GM12878 (cell line): ENCODE measurements around the gene GABPA. TPM values are rescaled to one million over a fixed set of nuclear protein-coding genes. Genes with fewer than 3 reads are reported as not detected.

Experiments used
- ATAC-seq: fragments of 200-7000 bp; cut with Tn5 transposase; 3 replicates; pipeline ENCODE4 v1.9.1; 2020; ENCODE audit warnings: mild to moderate bottlenecking, moderate library complexity
- BruUV-seq: library from RNA; stranded (reverse); fragments of 400-500 nt; replicated peaks from 2 replicates; lab custom pipeline; 2021; lab: Mats Ljungman, UMichigan
- CTCF ChIA-PET: fragments of 300-600 bp; sonication (Branson Sonifier 250); formaldehyde crosslinking; extraction: SDS; loops from one replicate; lab custom pipeline; 2021; ENCODE audit warnings: inconsistent platforms; lab: Yijun Ruan, JAX
- POLR2A ChIA-PET: fragments of 350-600 bp; formaldehyde crosslinking; extraction: SDS; loops from one replicate; lab custom pipeline; 2021; ENCODE audit warnings: inconsistent platforms; lab: Charles Lee
- RAD21 ChIA-PET: fragments of 300-600 bp; sonication (Branson Sonifier 250); formaldehyde crosslinking; loops from one replicate; lab custom pipeline; 2023; ENCODE audit warnings: antibody characterized with exemption; ENCODE audit not compliant: unreplicated experiment; lab: Charles Lee
- SMC1A ChIA-PET: fragments of 300-600 bp; sonication (Branson Sonifier 250); formaldehyde crosslinking; loops from one replicate; lab custom pipeline; 2023; ENCODE audit not compliant: unreplicated experiment, uncharacterized antibody; lab: Charles Lee
- DNase-seq: peaks from one replicate; pipeline ENCODE4 v3.0.0-alpha.2; 2011; ENCODE audit warnings: low read depth, low spot score
- FAIRE-seq: peaks from 3 replicates; lab custom pipeline; 2011; peaks lifted over from hg19 to GRCh38; lab: Jason Lieb, UNC
- H2AFZ ChIP-seq: 2 replicates; pipeline ENCODE4 v1.6.0; 2011; ENCODE audit warnings: low read depth, low read length, control low read depth; ENCODE audit not compliant: control insufficient read depth
- H3K27ac ChIP-seq: 2 replicates; pipeline ENCODE4 v1.5.1; 2011; ENCODE audit warnings: control low read depth; ENCODE audit not compliant: control insufficient read depth, insufficient read depth
- H3K27me3 ChIP-seq, 2 experiments: replicated peaks in 1 of 2; 2 replicates each; pipeline versions ENCODE4 v1.6.0 to v1.6.1; 2011; ENCODE audit warnings: low read length in 1 of 2; ENCODE audit not compliant: control insufficient read depth in 2 of 2, insufficient read depth in 2 of 2
- H3K36me3 ChIP-seq, 2 experiments: 2 replicates each; pipeline ENCODE4 v1.5.1; 2011; ENCODE audit warnings: low read length in 1 of 2; ENCODE audit not compliant: control insufficient read depth in 2 of 2, insufficient read depth in 2 of 2
- H3K4me1 ChIP-seq: 2 replicates; pipeline ENCODE4 v1.6.1; 2011; ENCODE audit warnings: mild to moderate bottlenecking, low read length, moderate library complexity, mixed read lengths; ENCODE audit not compliant: control insufficient read depth, insufficient read depth
- H3K4me2 ChIP-seq: 2 replicates; pipeline ENCODE4 v1.6.0; 2011; ENCODE audit warnings: control low read depth; ENCODE audit not compliant: control insufficient read depth, insufficient read depth
- H3K4me3 ChIP-seq: fragments of 200-600 bp; sonication (generic); 2 replicates; pipeline ENCODE4 v1.5.1; 2016
- H3K79me2 ChIP-seq: 2 replicates; pipeline ENCODE4 v1.6.0; 2011; ENCODE audit warnings: low read length; ENCODE audit not compliant: control insufficient read depth, insufficient read depth
- H3K9ac ChIP-seq: 2 replicates; pipeline ENCODE4 v1.8.0; 2011; ENCODE audit warnings: low read length, control low read depth, mixed read lengths; ENCODE audit not compliant: control insufficient read depth, insufficient read depth
- H3K9me3 ChIP-seq: replicated peaks from 3 replicates; pipeline ENCODE4 v1.5.1; 2011; ENCODE audit warnings: mild to moderate bottlenecking, low read length; ENCODE audit not compliant: control insufficient read depth, insufficient read depth
- H4K20me1 ChIP-seq: 2 replicates; pipeline ENCODE4 v1.6.0; 2011; ENCODE audit not compliant: control insufficient read depth, insufficient read depth
- ASH2L ChIP-seq: fragments of 300-600, 200-600 bp; sonication (generic); IDR thresholded peaks from 2 replicates; pipeline ENCODE4 v1.6.1; 2017; ENCODE audit warnings: low read depth, mild to moderate bottlenecking, borderline replicate concordance
- CHD2 ChIP-seq: IDR thresholded peaks from 2 replicates; pipeline ENCODE4 v1.6.1; 2011; ENCODE audit warnings: low read depth, low read length, improper control_type of control experiment, borderline replicate concordance
- CREM ChIP-seq: IDR thresholded peaks from 2 replicates; pipeline ENCODE4 v1.6.1; 2014; ENCODE audit warnings: antibody characterized with exemption, low read depth
- DPF2 ChIP-seq: fragments of 450-650 bp; IDR thresholded peaks from 2 replicates; pipeline ENCODE4 v1.6.1; 2017; ENCODE audit warnings: mild to moderate bottlenecking
- ETV6 ChIP-seq, 2 experiments: fragments of 450-650 bp in 1 of 2; IDR thresholded peaks in 1 of 2; conservative IDR thresholded peaks in 1 of 2; 2 replicates each; pipeline ENCODE4 v1.6.1; 2014; ENCODE audit warnings: antibody characterized with exemption in 1 of 2, borderline replicate concordance in 1 of 2, low read depth in 1 of 2, mild to moderate bottlenecking in 1 of 2, moderate library complexity in 1 of 2
- HSF1 ChIP-seq: fragments of 150-350 bp; IDR thresholded peaks from 2 replicates; pipeline ENCODE4 v1.6.1; 2014; ENCODE audit warnings: mild to moderate bottlenecking, low read depth, low read length
- IRF5 ChIP-seq: fragments of 450-650 bp; IDR thresholded peaks from 2 replicates; pipeline ENCODE4 v1.6.1; 2017; ENCODE audit warnings: borderline replicate concordance
- LARP7 ChIP-seq: fragments of 450-650 bp; IDR thresholded peaks from 2 replicates; pipeline ENCODE4 v1.6.1; 2017; ENCODE audit warnings: mild to moderate bottlenecking
- MAX ChIP-seq: IDR thresholded peaks from 2 replicates; pipeline ENCODE4 v1.6.1; 2012; ENCODE audit warnings: low read depth, low read length, improper control_type of control experiment
- MEF2A ChIP-seq: IDR thresholded peaks from 2 replicates; pipeline ENCODE4 v1.6.1; 2011; ENCODE audit warnings: low read depth, mild to moderate bottlenecking, low read length, moderate library complexity; ENCODE audit not compliant: insufficient read depth
- NBN ChIP-seq: fragments of 450-650 bp; IDR thresholded peaks from 2 replicates; pipeline ENCODE4 v1.6.1; 2016
- NFIC ChIP-seq: IDR thresholded peaks from 2 replicates; pipeline ENCODE4 v1.6.1; 2012; ENCODE audit warnings: low read depth, mild to moderate bottlenecking, inconsistent platforms, low read length, moderate library complexity
- NR2C1 ChIP-seq: fragments of 450-650 bp; IDR thresholded peaks from 2 replicates; pipeline ENCODE4 v1.6.1; 2017; ENCODE audit warnings: antibody characterized with exemption, mild to moderate bottlenecking, moderate library complexity
- RCOR1 ChIP-seq: conservative IDR thresholded peaks from 2 replicates; pipeline ENCODE4 v1.6.1; 2012; ENCODE audit warnings: low read depth, low read length, improper control_type of control experiment
- SREBF1 ChIP-seq: IDR thresholded peaks from 2 replicates; pipeline ENCODE4 v1.6.1; 2012; ENCODE audit warnings: mild to moderate bottlenecking, low read length
- SRF ChIP-seq, 2 experiments: IDR thresholded peaks; 2 replicates each; pipeline ENCODE4 v1.6.1; 2011; ENCODE audit warnings: low read depth in 2 of 2, low read length in 2 of 2, mild to moderate bottlenecking in 1 of 2, moderate library complexity in 1 of 2
- TBL1XR1 ChIP-seq: IDR thresholded peaks from 2 replicates; pipeline ENCODE4 v1.6.1; 2012; ENCODE audit warnings: low read depth, low read length, improper control_type of control experiment
- ZNF384 ChIP-seq: IDR thresholded peaks from 2 replicates; pipeline ENCODE4 v1.6.1; 2012; ENCODE audit warnings: low read depth, mild to moderate bottlenecking, low read length, improper control_type of control experiment, borderline replicate concordance
- ZNF622 ChIP-seq: fragments of 450-650 bp; IDR thresholded peaks from 2 replicates; pipeline ENCODE4 v1.6.1; 2017; ENCODE audit warnings: mild to moderate bottlenecking, inconsistent platforms
- WGBS: methylation state at CpG from one replicate; pipeline ENCODE4 v1.1.6; 2016; ENCODE audit warnings: low lambda C conversion rate; ENCODE audit not compliant: insufficient replicate concordance, insufficient coverage; ENCODE audit errors: missing lambda C conversion rate; 5-methylcytosine and 5-hydroxymethylcytosine counted together
- in situ Hi-C: fragments of 300-500 bp; cut with MboI; formaldehyde crosslinking; loops from 9 replicates; pipeline ENCODE4 v1.14.3; 2018; ENCODE audit warnings: mixed read lengths
- intact Hi-C: fragments of 100-400 bp; cut with micrococcal nuclease; formaldehyde crosslinking; loops from one replicate; pipeline ENCODE4 v1.14.2; 2022; ENCODE audit not compliant: unreplicated experiment
- polyA plus RNA-seq, 11 experiments: library from polyadenylated mRNA; depleted of rRNA in 4 of 11; unstranded in 6 of 11; stranded (reverse) in 5 of 11; fragments of >200 nt; fragmentation: Nextera tagmentation in 4 of 11; fragmentation: Illumina TruSeq in 1 of 11; extraction: Ambion mirVana in 4 of 11; extraction: Trizol in 1 of 11; gene quantifications; 1 replicate in 1 of 11; 2 replicates in 10 of 11; pipeline versions ENCODE4 v1.2.1 to v1.2.3, GENCODE V29; 2011 to 2016; ENCODE audit warnings: inconsistent platforms in 2 of 11, missing spikeins in 2 of 11, low read depth in 1 of 11
- total RNA-seq, 4 experiments: library from RNA; depleted of rRNA in 3 of 4; stranded (reverse); fragments of >200 nt in 3 of 4; fragmentation: Illumina TruSeq in 1 of 4; extraction: Trizol in 1 of 4; gene quantifications; 2 replicates each; pipeline versions ENCODE4 v1.2.1 to v1.2.3, GENCODE V29; 2013 to 2021

Gene GABPA
- total and polyA plus RNA-seq, 10 of the 15 experiments (the other 5 are each of a cell fraction or from before 2014, with no cell fraction given): 7.6 to 25.6 (median 22.9) TPM

GRCh38 chr21:25818551-25818950 is 83.8 kb downstream of the GABPA start:
- ChIA-PET RAD21 (no interaction called here), CTCF (no interaction called here), POLR2A (no interaction called here), SMC1A (no interaction called here)
- no TSS peak for BruUV-seq
- Histone ChIP-seq H3K27ac (no peak overlapping the region), H3K79me2 (no peaks in the 10 kb centered on the region), H3K4me3 (no peak overlapping the region), H3K36me3 (no peaks in the 10 kb centered on the region), H3K9me3 (no peaks in the 10 kb centered on the region), H3K9ac (no peak overlapping the region), H3K27me3 (no peaks in the 10 kb centered on the region), H2AFZ (no peak overlapping the region), H3K4me1 (no peaks in the 10 kb centered on the region), H4K20me1 (no peaks in the 10 kb centered on the region), H3K4me2 (no peak overlapping the region)
- in situ Hi-C loops (no loop called here), intact Hi-C loops (no loop called here)
- DNase-seq (no peak), FAIRE-seq (no peak), ATAC-seq (no peak)
- WGBS: 0% methylated on average over 1 of the region's 1 CpG
- TF ChIP-seq RCOR1 (no peak), ASH2L (no peak), NFIC (no peak), IRF5 (no peak), CHD2 (no peak), LARP7 (no peak), CREM (no peak), HSF1 (no peak), MEF2A (no peak), SREBF1 (no peak), ZNF622 (no peak), ZNF384 (no peak), SRF (IDR thresholded peaks at IDR 0.05; ENCODE audit: low read depth in 2 of 2, low read length in 2 of 2) (no peak), MAX (no peak), NBN (no peak), ETV6 (conservative IDR thresholded peaks at IDR 0.05 in 1 of 2, IDR thresholded peaks at IDR 0.05 in 1 of 2; ENCODE audit: borderline replicate concordance in 1 of 2, low read depth in 1 of 2) (no peak), TBL1XR1 (no peak), DPF2 (no peak), NR2C1 (no peak)
